Measurements from ENCODE around the gene PPARGC1A.
A peak's percentile ranks its signal among the peaks of the same experiment; 100 is the strongest.

PPARGC1A gene

DNA sequence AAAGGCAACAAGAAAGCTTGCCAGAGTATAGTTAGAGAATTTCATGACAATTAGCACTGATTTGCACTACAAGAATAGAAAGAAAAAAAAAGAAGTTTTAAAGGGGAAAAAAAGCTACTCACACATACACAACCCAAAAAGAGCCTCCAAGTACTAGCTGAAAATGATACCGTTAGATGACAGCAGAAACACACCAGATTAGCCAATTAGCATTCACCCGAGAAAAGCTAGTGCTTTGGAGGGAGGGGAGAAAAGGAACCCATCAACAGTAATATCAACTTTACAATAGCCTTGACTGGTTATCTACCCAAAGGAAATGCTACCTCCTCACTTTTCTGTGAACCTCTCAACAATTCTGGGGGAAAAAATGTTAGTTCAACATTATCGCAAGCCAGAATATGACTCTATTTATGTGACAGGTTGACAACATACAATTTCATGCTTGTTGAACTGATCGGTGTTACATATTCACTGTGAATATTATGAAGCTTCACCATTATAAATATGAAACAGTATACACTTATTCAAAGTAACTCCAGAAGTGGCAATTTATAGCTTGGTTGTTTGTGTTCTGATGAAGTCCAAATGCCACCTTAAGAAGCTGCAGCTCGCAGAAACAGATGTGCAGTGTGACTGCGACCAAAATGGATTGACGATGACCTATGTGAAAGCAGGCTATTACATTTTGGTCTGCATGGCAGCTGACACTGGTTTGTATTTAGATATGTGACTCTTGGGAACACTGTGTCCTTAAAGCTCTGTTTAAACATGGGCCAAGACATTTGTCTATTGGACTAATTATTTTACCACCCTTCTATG is 15.9 kb downstream of the PPARGC1A start:
- no peak overlapping the region for H3K27ac ChIP-seq (ENCODE audit: low read depth, low read length)
- peaks cover 29 to 47% of the 10 kb centered on the region in 2 donors for H3K4me1 ChIP-seq (ENCODE audit: control insufficient read depth in 1 of 2, insufficient read depth in 2 of 2, low read length in 2 of 2)
- no peaks in the 10 kb centered on the region for H3K27me3 ChIP-seq (ENCODE audit: control insufficient read depth in 1 of 2, insufficient read depth in 2 of 2, low read length in 2 of 2)
- H3K36me3 ChIP-seq (ENCODE audit: control insufficient read depth in 1 of 2, insufficient read depth in 2 of 2, low read length in 2 of 2) = no peaks in the 10 kb centered on the region
- H3K9me3 ChIP-seq (ENCODE audit: control insufficient read depth in 1 of 2, low read length in 2 of 2) = no peaks in the 10 kb centered on the region
- H3K4me3 ChIP-seq (ENCODE audit: low read depth in 1 of 2, low read length in 2 of 2) = no peak overlapping the region
- H3K9ac ChIP-seq (ENCODE audit: low read depth in 1 of 2, low read length in 2 of 2) = no peak overlapping the region

DNA sequence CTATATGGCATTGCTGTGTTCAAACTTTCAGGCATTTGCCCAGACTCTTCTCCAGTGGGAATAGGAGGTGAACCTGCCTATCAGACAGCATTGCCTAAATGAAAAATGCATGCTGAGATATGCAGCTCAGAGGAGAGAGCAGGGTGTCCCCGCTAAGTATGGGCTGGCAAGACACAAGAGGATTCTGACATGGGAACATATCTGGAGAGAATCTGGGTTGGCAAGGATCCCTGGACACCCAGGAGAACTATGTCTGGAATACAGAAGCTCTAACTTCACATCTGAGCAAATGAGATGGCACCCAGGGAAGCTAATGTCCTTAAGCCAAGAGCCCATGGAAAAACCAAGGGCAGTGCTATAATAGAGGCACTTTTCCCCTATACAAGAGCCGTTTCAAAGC is 18.4 kb downstream of the PPARGC1A start:
- no peaks in the 10 kb centered on the region for H3K27me3 ChIP-seq (ENCODE audit: control insufficient read depth in 1 of 2, insufficient read depth in 2 of 2, low read length in 2 of 2)
- H3K4me3 ChIP-seq (ENCODE audit: low read depth in 1 of 2, low read length in 2 of 2) = no peak overlapping the region
- H3K9me3 ChIP-seq (ENCODE audit: control insufficient read depth in 1 of 2, low read length in 2 of 2) = no peaks in the 10 kb centered on the region
- no peak overlapping the region for H3K27ac ChIP-seq (ENCODE audit: low read depth, low read length)
- H3K36me3 ChIP-seq (ENCODE audit: control insufficient read depth in 1 of 2, insufficient read depth in 2 of 2, low read length in 2 of 2) = no peaks in the 10 kb centered on the region
- H3K9ac ChIP-seq (ENCODE audit: low read depth in 1 of 2, low read length in 2 of 2) = no peak overlapping the region
- H3K4me1 ChIP-seq (ENCODE audit: control insufficient read depth in 1 of 2, insufficient read depth in 2 of 2, low read length in 2 of 2) = peaks cover 22 to 28% of the 10 kb centered on the region in 2 donors

DNA sequence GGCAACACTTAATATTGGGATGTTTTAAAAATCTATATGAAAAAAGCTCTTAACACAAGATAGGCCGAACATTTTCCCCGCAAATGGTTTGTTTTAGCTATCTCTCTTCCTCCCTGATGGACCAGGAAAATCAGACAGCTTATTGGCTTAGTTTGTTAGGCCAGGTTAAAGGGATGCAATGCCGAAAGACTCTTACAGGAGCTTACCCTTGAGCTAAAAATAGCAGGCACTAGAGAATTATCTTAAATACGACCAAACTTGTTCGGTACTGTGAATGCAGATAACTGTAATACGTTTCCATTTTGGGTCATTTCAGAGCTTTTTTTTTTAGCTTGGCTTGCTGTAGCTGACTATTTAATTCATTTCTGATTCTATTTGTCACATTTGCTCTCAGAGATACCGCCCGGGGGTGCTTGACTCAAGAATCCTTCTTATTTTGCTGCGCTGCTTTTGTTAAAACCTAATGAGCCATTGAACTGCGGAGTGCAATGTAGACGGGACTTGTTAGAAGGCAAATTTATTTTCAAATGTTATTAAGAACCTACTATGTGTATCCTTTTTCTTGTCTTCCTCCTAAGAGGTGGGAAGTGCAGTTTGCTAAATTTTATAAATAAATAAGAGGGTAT is 23.3 kb downstream of the PPARGC1A start:
- Histone ChIP-seq H3K4me3 (ENCODE audit: low read depth in 1 of 2, low read length in 2 of 2) (no peak overlapping the region), H3K27ac (ENCODE audit: low read depth, low read length) (no peak overlapping the region), H3K4me1 (ENCODE audit: control insufficient read depth in 1 of 2, insufficient read depth in 2 of 2, low read length in 2 of 2) (no peaks in the 10 kb centered on the region), H3K9me3 (ENCODE audit: control insufficient read depth in 1 of 2, low read length in 2 of 2) (no peaks in the 10 kb centered on the region), H3K9ac (ENCODE audit: low read depth in 1 of 2, low read length in 2 of 2) (no peak overlapping the region), H3K36me3 (ENCODE audit: control insufficient read depth in 1 of 2, insufficient read depth in 2 of 2, low read length in 2 of 2) (no peaks in the 10 kb centered on the region), H3K27me3 (ENCODE audit: control insufficient read depth in 1 of 2, insufficient read depth in 2 of 2, low read length in 2 of 2) (no peaks in the 10 kb centered on the region)

DNA sequence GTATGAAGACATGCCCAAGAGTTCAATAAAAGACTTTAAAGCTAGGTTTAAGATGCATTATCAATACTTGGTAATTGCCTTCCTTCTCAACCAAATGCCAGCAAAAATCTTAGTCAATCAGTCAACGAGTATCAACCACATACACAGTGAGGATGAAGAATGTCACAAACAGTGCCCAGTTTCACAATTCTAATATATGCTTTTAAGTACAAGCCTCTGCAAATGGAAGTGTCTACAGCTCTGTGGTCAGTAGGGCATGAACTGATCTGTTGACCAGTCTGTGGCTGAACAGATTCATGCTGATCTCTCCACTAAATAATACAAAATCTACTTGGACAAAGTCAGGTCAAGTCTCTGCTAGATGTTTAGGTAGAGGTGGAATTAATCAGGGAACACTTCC is 27.9 kb downstream of the PPARGC1A start:
- Histone ChIP-seq H3K27me3 (ENCODE audit: control insufficient read depth in 1 of 2, insufficient read depth in 2 of 2, low read length in 2 of 2) (no peaks in the 10 kb centered on the region), H3K9me3 (ENCODE audit: control insufficient read depth in 1 of 2, low read length in 2 of 2) (no peaks in the 10 kb centered on the region), H3K9ac (ENCODE audit: low read depth in 1 of 2, low read length in 2 of 2) (no peak overlapping the region), H3K4me3 (ENCODE audit: low read depth in 1 of 2, low read length in 2 of 2) (no peak overlapping the region), H3K4me1 (ENCODE audit: control insufficient read depth in 1 of 2, insufficient read depth in 2 of 2, low read length in 2 of 2) (no peaks in the 10 kb centered on the region), H3K27ac (ENCODE audit: low read depth, low read length) (no peak overlapping the region), H3K36me3 (ENCODE audit: control insufficient read depth in 1 of 2, insufficient read depth in 2 of 2, low read length in 2 of 2) (no peaks in the 10 kb centered on the region)

DNA sequence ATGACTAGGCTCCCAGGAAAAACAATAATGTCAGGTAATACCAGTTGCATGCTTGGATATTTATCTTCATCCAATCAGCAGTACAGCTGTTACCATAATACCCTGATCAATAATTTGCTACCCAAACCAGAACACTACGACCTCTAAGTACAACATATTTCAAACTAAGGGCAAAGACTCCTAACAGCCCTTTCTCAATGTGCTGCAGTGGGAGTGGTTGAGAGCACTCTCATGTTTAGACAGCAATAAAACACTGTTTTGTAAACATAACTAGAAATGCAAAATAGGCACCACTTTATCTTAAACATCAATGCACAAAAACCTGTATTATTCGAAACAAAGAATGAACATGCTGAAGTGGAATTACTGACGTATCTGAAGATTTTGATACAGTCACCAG is 28.9 kb downstream of the PPARGC1A start:
- H3K27me3 ChIP-seq (ENCODE audit: control insufficient read depth in 1 of 2, insufficient read depth in 2 of 2, low read length in 2 of 2) = no peaks in the 10 kb centered on the region
- peaks cover 7 to 8% of the 10 kb centered on the region in 2 donors for H3K4me1 ChIP-seq (ENCODE audit: control insufficient read depth in 1 of 2, insufficient read depth in 2 of 2, low read length in 2 of 2)
- no peaks in the 10 kb centered on the region for H3K36me3 ChIP-seq (ENCODE audit: control insufficient read depth in 1 of 2, insufficient read depth in 2 of 2, low read length in 2 of 2)
- H3K9me3 ChIP-seq (ENCODE audit: control insufficient read depth in 1 of 2, low read length in 2 of 2) = no peaks in the 10 kb centered on the region
- H3K4me3 ChIP-seq (ENCODE audit: low read depth in 1 of 2, low read length in 2 of 2) = no peak overlapping the region
- no peak overlapping the region for H3K9ac ChIP-seq (ENCODE audit: low read depth in 1 of 2, low read length in 2 of 2)
- no peak overlapping the region for H3K27ac ChIP-seq (ENCODE audit: low read depth, low read length)

DNA sequence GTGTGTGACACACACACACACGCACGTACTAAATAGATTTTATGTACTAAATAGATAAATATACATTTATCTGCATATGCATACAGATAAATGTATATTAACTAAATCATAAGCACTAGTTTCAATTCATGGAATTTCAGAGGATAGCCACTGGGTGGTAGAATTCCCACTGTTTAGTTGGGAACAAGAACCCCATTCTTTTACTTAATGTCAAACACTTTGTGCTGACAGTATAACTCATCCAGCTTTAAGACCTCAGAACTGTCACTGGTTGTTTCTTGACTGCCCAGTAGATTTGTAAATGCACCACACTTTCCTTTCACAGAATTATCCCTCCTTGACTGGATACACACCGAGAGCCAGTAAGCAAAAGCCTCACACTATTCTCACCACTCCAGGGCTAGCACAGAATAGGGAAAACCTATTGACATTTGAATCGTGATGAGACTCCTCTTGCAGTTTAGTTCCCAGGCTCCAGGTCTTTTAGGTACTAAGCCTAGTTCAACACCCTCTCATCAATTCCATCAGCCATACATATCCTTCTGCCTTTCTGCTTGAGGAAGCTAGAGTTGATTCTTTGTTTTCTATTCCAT is 32.4 kb downstream of the PPARGC1A start:
- Histone ChIP-seq H3K4me3 (ENCODE audit: low read depth in 1 of 2, low read length in 2 of 2) (no peak overlapping the region), H3K9ac (ENCODE audit: low read depth in 1 of 2, low read length in 2 of 2) (no peak overlapping the region), H3K27ac (ENCODE audit: low read depth, low read length) (no peak overlapping the region)

DNA sequence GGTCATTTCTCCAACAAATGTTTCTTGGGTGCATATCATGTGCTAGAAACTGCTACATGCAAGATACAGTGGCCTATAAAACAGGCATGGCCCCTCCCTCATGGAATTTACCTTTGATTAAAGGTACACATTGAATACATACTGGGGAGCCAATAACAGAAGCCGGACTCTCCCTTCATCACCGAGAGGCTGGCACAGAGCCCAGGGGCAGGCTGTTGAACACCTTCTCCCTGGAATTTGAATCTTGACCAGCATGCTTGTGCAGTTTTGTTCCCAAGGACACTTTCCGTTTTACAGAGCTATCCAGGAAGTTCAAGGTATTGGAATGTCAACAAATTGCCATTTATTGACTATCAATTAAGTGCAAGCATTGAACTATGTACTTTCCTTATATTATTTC is 33.2 kb downstream of the PPARGC1A start:
- H3K36me3 ChIP-seq (ENCODE audit: control insufficient read depth in 1 of 2, insufficient read depth in 2 of 2, low read length in 2 of 2) = no peaks in the 10 kb centered on the region
- H3K4me3 ChIP-seq (ENCODE audit: low read depth in 1 of 2, low read length in 2 of 2) = peak overlapping the region in 1 of 2 donors; percentile 11
- H3K9me3 ChIP-seq (ENCODE audit: control insufficient read depth in 1 of 2, low read length in 2 of 2) = no peaks in the 10 kb centered on the region
- no peaks in the 10 kb centered on the region for H3K27me3 ChIP-seq (ENCODE audit: control insufficient read depth in 1 of 2, insufficient read depth in 2 of 2, low read length in 2 of 2)
- no peak overlapping the region for H3K27ac ChIP-seq (ENCODE audit: low read depth, low read length)
- peaks cover 8% of the 10 kb centered on the region in 2 donors for H3K4me1 ChIP-seq (ENCODE audit: control insufficient read depth in 1 of 2, insufficient read depth in 2 of 2, low read length in 2 of 2)
- H3K9ac ChIP-seq (ENCODE audit: low read depth in 1 of 2, low read length in 2 of 2) = no peak overlapping the region

More for the DNA sequence above, 32.4 kb downstream of the PPARGC1A start:
- H3K36me3 ChIP-seq (ENCODE audit: control insufficient read depth in 1 of 2, insufficient read depth in 2 of 2, low read length in 2 of 2) = no peaks in the 10 kb centered on the region
- H3K27me3 ChIP-seq (ENCODE audit: control insufficient read depth in 1 of 2, insufficient read depth in 2 of 2, low read length in 2 of 2) = no peaks in the 10 kb centered on the region
- no peaks in the 10 kb centered on the region for H3K9me3 ChIP-seq (ENCODE audit: control insufficient read depth in 1 of 2, low read length in 2 of 2)
- peaks cover 8% of the 10 kb centered on the region in 2 donors for H3K4me1 ChIP-seq (ENCODE audit: control insufficient read depth in 1 of 2, insufficient read depth in 2 of 2, low read length in 2 of 2)

DNA sequence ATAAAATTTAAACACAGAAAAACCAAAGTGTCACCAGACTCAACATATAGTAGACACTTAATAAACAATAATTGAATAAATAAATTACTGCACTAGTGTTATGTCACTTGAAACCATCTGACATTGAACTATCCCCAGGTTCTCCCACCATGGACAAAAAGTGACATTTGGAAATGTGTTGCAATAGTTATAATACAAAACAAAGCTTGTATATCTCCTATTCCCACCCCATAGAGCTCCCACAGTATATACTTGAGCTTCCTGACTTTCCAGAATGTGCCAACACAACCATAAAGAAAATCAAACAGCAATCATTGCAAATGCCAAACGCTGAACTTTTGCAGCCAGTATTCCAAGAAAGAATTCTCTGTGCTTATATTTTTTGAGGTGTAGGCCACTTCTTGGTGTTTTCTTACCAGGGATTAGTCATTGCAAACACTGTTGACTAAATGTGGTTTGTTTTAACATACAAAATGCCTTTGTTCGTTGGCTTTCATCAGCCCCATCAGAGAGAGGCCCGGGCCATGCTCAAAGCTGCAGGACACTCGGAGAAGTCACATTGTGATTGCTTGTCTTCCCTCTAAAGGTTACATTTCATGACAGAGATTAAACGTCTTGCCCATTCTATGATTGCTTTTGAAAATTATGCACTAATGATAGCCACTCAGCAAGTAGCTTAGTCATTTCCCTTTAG is 33.8 kb downstream of the PPARGC1A start:
- H3K4me3 ChIP-seq (ENCODE audit: low read depth in 1 of 2, low read length in 2 of 2) = peak overlapping the region in 1 of 2 donors; percentile 11
- H3K27me3 ChIP-seq (ENCODE audit: control insufficient read depth in 1 of 2, insufficient read depth in 2 of 2, low read length in 2 of 2) = no peaks in the 10 kb centered on the region
- no peak overlapping the region for H3K27ac ChIP-seq (ENCODE audit: low read depth, low read length)
- peaks cover 8% of the 10 kb centered on the region in 2 donors for H3K4me1 ChIP-seq (ENCODE audit: control insufficient read depth in 1 of 2, insufficient read depth in 2 of 2, low read length in 2 of 2)
- no peak overlapping the region for H3K9ac ChIP-seq (ENCODE audit: low read depth in 1 of 2, low read length in 2 of 2)
- H3K36me3 ChIP-seq (ENCODE audit: control insufficient read depth in 1 of 2, insufficient read depth in 2 of 2, low read length in 2 of 2) = no peaks in the 10 kb centered on the region
- H3K9me3 ChIP-seq (ENCODE audit: control insufficient read depth in 1 of 2, low read length in 2 of 2) = no peaks in the 10 kb centered on the region

DNA sequence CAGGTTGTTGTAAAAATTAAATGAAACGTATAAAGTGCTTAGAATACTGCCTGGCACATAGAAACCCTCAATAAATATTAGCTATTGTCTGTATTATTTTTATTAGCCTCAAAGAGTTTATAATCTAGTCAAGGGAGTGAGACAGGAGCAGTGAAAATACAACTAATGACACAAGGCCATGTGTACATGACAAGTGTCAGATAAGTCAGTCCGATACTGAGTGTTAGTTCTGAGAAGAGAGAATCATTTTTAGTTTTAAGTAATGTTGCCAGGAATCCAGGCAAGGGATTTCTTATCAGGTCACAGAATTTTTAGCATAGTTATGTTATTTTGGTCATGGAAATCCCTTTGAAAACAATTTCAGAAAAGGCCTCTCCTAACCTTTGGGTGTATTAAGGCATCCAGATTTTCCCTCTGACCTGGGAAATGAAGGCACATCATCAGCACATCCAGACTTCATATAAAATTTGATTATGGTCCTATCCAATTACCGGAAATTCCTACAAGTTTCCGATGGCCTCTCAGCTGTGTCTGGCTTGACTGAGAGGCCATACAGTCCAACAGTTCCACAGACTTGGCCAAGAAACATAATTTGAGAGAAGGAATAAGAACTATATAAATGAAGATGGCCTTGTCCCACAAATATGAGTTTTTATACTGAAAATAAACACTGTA is 35.7 kb downstream of the PPARGC1A start:
- peaks cover 8% of the 10 kb centered on the region in 2 donors for H3K4me1 ChIP-seq (ENCODE audit: control insufficient read depth in 1 of 2, insufficient read depth in 2 of 2, low read length in 2 of 2)
- no peak overlapping the region for H3K27ac ChIP-seq (ENCODE audit: low read depth, low read length)
- no peaks in the 10 kb centered on the region for H3K36me3 ChIP-seq (ENCODE audit: control insufficient read depth in 1 of 2, insufficient read depth in 2 of 2, low read length in 2 of 2)
- no peaks in the 10 kb centered on the region for H3K27me3 ChIP-seq (ENCODE audit: control insufficient read depth in 1 of 2, insufficient read depth in 2 of 2, low read length in 2 of 2)
- no peak overlapping the region for H3K9ac ChIP-seq (ENCODE audit: low read depth in 1 of 2, low read length in 2 of 2)
- no peaks in the 10 kb centered on the region for H3K9me3 ChIP-seq (ENCODE audit: control insufficient read depth in 1 of 2, low read length in 2 of 2)
- H3K4me3 ChIP-seq (ENCODE audit: low read depth in 1 of 2, low read length in 2 of 2) = no peak overlapping the region
